SK-N-SH (cell line): ENCODE measurements around the gene OXER1. TPM values are rescaled to one million over a fixed set of nuclear protein-coding genes. Genes with fewer than 3 reads are reported as not detected.

Experiments used
- CTCF ChIA-PET: fragments of 300-600, 350-600 bp; formaldehyde crosslinking; extraction: SDS; loops from one replicate; lab custom pipeline; 2021; lab: Yijun Ruan, JAX
- POLR2A ChIA-PET: fragments of 350-600 bp; sonication (Branson Sonifier 250); formaldehyde crosslinking; extraction: SDS; loops from one replicate; lab custom pipeline; 2020; ENCODE audit warnings: antibody characterized with exemption, inconsistent platforms; lab: Yijun Ruan, JAX
- DNase-seq: peaks from one replicate; pipeline ENCODE4 v3.0.0; 2012
- H2AFZ ChIP-seq: fragments of 200-600 bp; sonication (generic); 2 replicates; pipeline ENCODE4 v1.8.1; 2016; ENCODE audit warnings: antibody characterized with exemption, mild to moderate bottlenecking, low read depth
- H3F3A ChIP-seq: fragments of 200-600 bp; sonication (generic); replicated peaks from 2 replicates; pipeline ENCODE3; 2016; ENCODE audit warnings: antibody characterized with exemption, mild to moderate bottlenecking; ENCODE audit not compliant: insufficient read depth
- H3K27ac ChIP-seq, 2 experiments: fragments of 200-500 bp in 1 of 2; fragments of 200-600 bp in 1 of 2; sonication (Bioruptor generic) in 1 of 2; sonication (generic), shearing (Covaris generic) in 1 of 2; 2 replicates each; pipeline versions ENCODE4 v1.5.1 to v1.6.1; 2014 to 2016; ENCODE audit warnings: low read depth in 2 of 2, inconsistent platforms in 1 of 2, low read length in 1 of 2, mild to moderate bottlenecking in 1 of 2, mixed read lengths in 1 of 2
- H3K27me3 ChIP-seq: fragments of 200-600 bp; sonication (generic), shearing (Covaris generic); 2 replicates; pipeline ENCODE4 v1.6.1; 2016; ENCODE audit warnings: mixed run types; ENCODE audit not compliant: insufficient read depth
- H3K36me3 ChIP-seq, 2 experiments: fragments of 200-500 bp in 1 of 2; fragments of 200-600 bp in 1 of 2; sonication (Bioruptor generic) in 1 of 2; sonication (generic) in 1 of 2; replicated peaks in 1 of 2; 2 replicates each; pipeline versions ENCODE3 to v1.5.1; 2014 to 2016; ENCODE audit warnings: low read length in 1 of 2, mild to moderate bottlenecking in 1 of 2; ENCODE audit not compliant: insufficient read depth in 2 of 2, control insufficient read depth in 1 of 2
- H3K4me1 ChIP-seq, 2 experiments: fragments of 200-500 bp in 1 of 2; fragments of 200-600 bp in 1 of 2; sonication (Bioruptor generic) in 1 of 2; sonication (generic), shearing (Covaris generic) in 1 of 2; 2 replicates each; pipeline versions ENCODE4 v1.5.1 to v1.6.1; 2014 to 2016; ENCODE audit warnings: low read depth in 1 of 2, low read length in 1 of 2, mixed run types in 1 of 2; ENCODE audit not compliant: insufficient read depth in 2 of 2, control insufficient read depth in 1 of 2
- H3K4me2 ChIP-seq: fragments of 200-600 bp; sonication (generic), shearing (Covaris generic); 2 replicates; pipeline ENCODE4 v1.6.1; 2017; ENCODE audit warnings: mixed run types
- H3K4me3 ChIP-seq, 2 experiments: fragments of 200-500 bp in 1 of 2; fragments of 200-600 bp in 1 of 2; sonication (Bioruptor generic) in 1 of 2; sonication (generic), shearing (Covaris generic) in 1 of 2; 2 replicates each; pipeline versions ENCODE4 v1.5.1 to v1.8.1; 2014 to 2016; ENCODE audit warnings: low read depth in 2 of 2, inconsistent platforms in 1 of 2, low read length in 1 of 2, mild to moderate bottlenecking in 1 of 2, mixed read lengths in 1 of 2, moderate library complexity in 1 of 2
- H3K79me2 ChIP-seq: fragments of 200-600 bp; sonication (generic); 2 replicates; pipeline ENCODE4 v1.8.1; 2017; ENCODE audit warnings: mild to moderate bottlenecking; ENCODE audit not compliant: insufficient read depth
- H3K9ac ChIP-seq: fragments of 200-600 bp; sonication (generic); 2 replicates; pipeline ENCODE4 v1.6.1; 2017; ENCODE audit warnings: mixed run types
- H3K9me2 ChIP-seq: fragments of 200-600 bp; sonication (generic); 2 replicates; pipeline ENCODE4 v1.6.1; 2017; ENCODE audit warnings: mixed run types
- H3K9me3 ChIP-seq: fragments of 200-600 bp; sonication (generic); 2 replicates; pipeline ENCODE4 v1.6.1; 2017; ENCODE audit warnings: mixed run types, mild to moderate bottlenecking, moderate library complexity
- H4K20me1 ChIP-seq: fragments of 200-600 bp; sonication (generic); 2 replicates; pipeline ENCODE4 v1.6.1; 2017; ENCODE audit warnings: mild to moderate bottlenecking, mixed run types; ENCODE audit not compliant: insufficient read depth
- ELF1 ChIP-seq: IDR thresholded peaks from 2 replicates; pipeline ENCODE4 v1.4.0; 2012
- EP300 ChIP-seq, 2 experiments: IDR thresholded peaks; 2 replicates each; pipeline versions ENCODE4 v1.4.0 to v1.6.1; 2012; ENCODE audit warnings: borderline replicate concordance in 1 of 2, low read depth in 1 of 2, low read length in 1 of 2
- EZH2phosphoT487 ChIP-seq: fragments of 200-600 bp; sonication (generic); IDR thresholded peaks from 2 replicates; pipeline ENCODE4 v1.6.1; 2017; ENCODE audit warnings: low read depth, mixed run types, mild to moderate bottlenecking, antibody characterized with exemption, moderate library complexity, borderline replicate concordance
- FOXJ3 ChIP-seq: sonication (generic); formaldehyde crosslinking; IDR thresholded peaks from 2 replicates; pipeline ENCODE4 v1.5.1; 2020; ENCODE audit warnings: mild to moderate bottlenecking, missing genetic modification reagents
- GATA2 ChIP-seq: sonication (generic); formaldehyde crosslinking; IDR thresholded peaks from 2 replicates; pipeline ENCODE4 v1.5.0; 2020; ENCODE audit warnings: mild to moderate bottlenecking, missing genetic modification reagents
- IRF3 ChIP-seq: fragments of 150-350 bp; IDR thresholded peaks from 2 replicates; pipeline ENCODE4 v1.6.1; 2016; ENCODE audit warnings: mild to moderate bottlenecking, low read depth, low read length
- JUND ChIP-seq: IDR thresholded peaks from 2 replicates; pipeline ENCODE4 v1.4.0; 2012
- MAX ChIP-seq: IDR thresholded peaks from 2 replicates; pipeline ENCODE4 v1.4.0; 2012; ENCODE audit warnings: low read depth
- MXI1 ChIP-seq: IDR thresholded peaks from 2 replicates; pipeline ENCODE4 v1.6.1; 2012; ENCODE audit warnings: mild to moderate bottlenecking, low read depth, low read length, improper control_type of control experiment
- PBX3 ChIP-seq: IDR thresholded peaks from 2 replicates; pipeline ENCODE4; 2012
- RAD21 ChIP-seq: IDR thresholded peaks from 2 replicates; pipeline ENCODE4 v1.6.1; 2012; ENCODE audit warnings: mild to moderate bottlenecking, low read length
- USF1 ChIP-seq: IDR thresholded peaks from 2 replicates; pipeline ENCODE4 v1.4.0; 2012; ENCODE audit warnings: low read depth, borderline replicate concordance
- YY1 ChIP-seq: IDR thresholded peaks from 2 replicates; pipeline ENCODE4 v1.4.0; 2012; ENCODE audit warnings: low read depth, mild to moderate bottlenecking
- ZBTB33 ChIP-seq: IDR thresholded peaks from 2 replicates; pipeline ENCODE4 v1.4.0; 2012; ENCODE audit warnings: low read depth, borderline replicate concordance
- WGBS: methylation state at CpG from one replicate; pipeline ENCODE4 v1.1.6; 2017; ENCODE audit warnings: low lambda C conversion rate; 5-methylcytosine and 5-hydroxymethylcytosine counted together
- polyA plus RNA-seq, 3 experiments: library from polyadenylated mRNA; depleted of rRNA; stranded (reverse); fragments of >200 nt; gene quantifications; 2 replicates each; pipeline ENCODE4 v1.2.3, GENCODE V29; 2012

Gene OXER1
- polyA plus RNA-seq, 1 of the 3 experiments (the other 2 are of a cell fraction), result not detected

- Histone ChIP-seq H3K4me2 (no peak overlapping the region), H3K36me3 (no peaks in the 10 kb centered on the region), H3K9me2 (no peaks in the 10 kb centered on the region), H3K4me3 (no peak overlapping the region), H3K9ac (no peak overlapping the region), H3F3A (no peaks in the 10 kb centered on the region), H3K27me3 (no peaks in the 10 kb centered on the region), H2AFZ (no peak overlapping the region), H3K27ac (no peak overlapping the region), H3K9me3 (no peaks in the 10 kb centered on the region), H3K79me2 (no peaks in the 10 kb centered on the region), H3K4me1 (peaks cover 0 to 31% of the 10 kb centered on the region in 2 experiments; a peak in 1 of 4 replicates), H4K20me1 (no peaks in the 10 kb centered on the region)
- DNase-seq, result no peak
- TF ChIP-seq ELF1, result no peak
- TF ChIP-seq ZBTB33, result no peak
- no peak for TF ChIP-seq YY1
- TF ChIP-seq FOXJ3 (CRISPR knock-in tag), result no peak
- TF ChIP-seq JUND, result no peak
- TF ChIP-seq RAD21, result no peak
- ChIA-PET POLR2A (no interaction called here), CTCF (interaction anchor here (0.7 to 1.9 kb wide), 4 partner anchors 11 to 34 kb away, joined by 3 to 5 read pairs (median 4); no protein-coding TSS in a partner anchor)
- 80% methylated on average over 1 of the region's 2 CpGs for WGBS
Observed at GRCh38 chr2:42789751-42790150, 25.8 kb upstream of the OXER1 start.

- no peaks in the 10 kb centered on the region for H3K79me2 ChIP-seq
- POLR2A ChIA-PET, result no interaction called here
- no peak for TF ChIP-seq GATA2 (CRISPR knock-in tag)
- no peak for TF ChIP-seq USF1
- TF ChIP-seq EP300 (IDR thresholded peaks at IDR 0.05; ENCODE audit: borderline replicate concordance in 1 of 2, low read depth in 1 of 2, low read length in 1 of 2), result peak in 1 of 2 experiments; percentile 51; a peak in 2 of 4 replicates
- TF ChIP-seq, all 33 proteins: peak for 1
- Histone ChIP-seq H3K4me2 (no peak overlapping the region), H3K9me2 (no peaks in the 10 kb centered on the region), H3K9ac (no peak overlapping the region), H3K4me3 (no peak overlapping the region), H3F3A (no peaks in the 10 kb centered on the region), H4K20me1 (no peaks in the 10 kb centered on the region), H2AFZ (no peak overlapping the region), H3K27me3 (no peaks in the 10 kb centered on the region), H3K4me1 (peaks cover 0 to 31% of the 10 kb centered on the region in 2 experiments; a peak in 1 of 4 replicates), H3K27ac (no peak overlapping the region), H3K36me3 (no peaks in the 10 kb centered on the region), H3K9me3 (no peaks in the 10 kb centered on the region)
- DNase-seq, result peak; percentile 62
- CTCF ChIA-PET, result interaction anchor here (1.1 to 1.9 kb wide), 3 partner anchors 12 to 24 kb away, joined by 3 to 5 read pairs (median 4); no protein-coding TSS in a partner anchor
- WGBS, result 35% methylated on average over 4 of the region's 4 CpGs
Observed at GRCh38 chr2:42788882-42789281, 24.9 kb upstream of the OXER1 start.

- Histone ChIP-seq H2AFZ (no peak overlapping the region), H3K4me1 (peaks cover 0 to 31% of the 10 kb centered on the region in 2 experiments; a peak in 1 of 4 replicates), H3F3A (no peaks in the 10 kb centered on the region), H3K9me3 (no peaks in the 10 kb centered on the region), H4K20me1 (no peaks in the 10 kb centered on the region), H3K4me2 (no peak overlapping the region), H3K27ac (no peak overlapping the region), H3K4me3 (no peak overlapping the region), H3K79me2 (no peaks in the 10 kb centered on the region), H3K27me3 (no peaks in the 10 kb centered on the region), H3K9ac (no peak overlapping the region), H3K36me3 (no peaks in the 10 kb centered on the region), H3K9me2 (no peaks in the 10 kb centered on the region)
- CTCF ChIA-PET, result interaction anchor here (1.0 to 1.9 kb wide), 3 partner anchors 12 to 126 kb away, joined by 3 to 5 read pairs (median 4); no protein-coding TSS in a partner anchor
- no peak for TF ChIP-seq MAX
- TF ChIP-seq MXI1, result no peak
- no peak for TF ChIP-seq EZH2phosphoT487
- TF ChIP-seq PBX3, result no peak
- TF ChIP-seq USF1, result no peak
- no peak for TF ChIP-seq IRF3
- POLR2A ChIA-PET, result no interaction called here
- no peak for DNase-seq
- WGBS, result 71% methylated on average over 5 of the region's 9 CpGs
Observed at GRCh38 chr2:42788478-42788793, 24.5 kb upstream of the OXER1 start.
